Endothelial cell (in vitro differentiated cells): Measurements from ENCODE around the gene UGT1A5. TPM values are rescaled to one million over a fixed set of nuclear protein-coding genes. Genes with fewer than 3 reads are reported as not detected.

Experiments
- DNase-seq: peaks from one replicate; pipeline ENCODE4 v3.0.0; 2021; ENCODE audit warnings: low spot score
- H3K27ac Mint-ChIP-seq: one replicate; pipeline ENCODE4 v1.8.0; 2021; ENCODE audit warnings: mixed read lengths, inconsistent platforms; ENCODE audit not compliant: unreplicated experiment
- H3K27me3 Mint-ChIP-seq: one replicate; pipeline ENCODE4 v1.8.0; 2021; ENCODE audit warnings: mild to moderate bottlenecking, moderate library complexity, mixed read lengths, inconsistent platforms; ENCODE audit not compliant: unreplicated experiment
- H3K36me3 Mint-ChIP-seq: one replicate; pipeline ENCODE4 v1.8.0; 2021; ENCODE audit warnings: mild to moderate bottlenecking, low read depth, mixed read lengths, inconsistent platforms; ENCODE audit not compliant: unreplicated experiment
- H3K4me1 Mint-ChIP-seq: one replicate; pipeline ENCODE4 v1.8.0; 2021; ENCODE audit warnings: mild to moderate bottlenecking, mixed read lengths, inconsistent platforms; ENCODE audit not compliant: unreplicated experiment
- H3K4me3 Mint-ChIP-seq: one replicate; pipeline ENCODE4 v1.8.0; 2021; ENCODE audit warnings: mild to moderate bottlenecking, mixed read lengths, inconsistent platforms; ENCODE audit not compliant: unreplicated experiment
- H3K9me3 Mint-ChIP-seq: one replicate; pipeline ENCODE4 v1.8.0; 2021; ENCODE audit warnings: mixed read lengths, inconsistent platforms; ENCODE audit not compliant: unreplicated experiment
- total RNA-seq: library from RNA; stranded (reverse); fragmentation: NEBNext Ultra II Directional; extraction: Animal tissue kit (Norgen Biotek cat#: 25700); gene quantifications from one replicate; pipeline ENCODE4 v1.2.1, GENCODE V29; 2021; ENCODE audit not compliant: unreplicated experiment
- TF ChIP-seq, protein P1 (sequence below): fragments of 200-600 bp; sonication (generic); IDR thresholded peaks from one replicate; pipeline ENCODE4 v1.5.0; 2021; ENCODE audit warnings: antibody characterized with exemption; ENCODE audit not compliant: unreplicated experiment

The UGT1A5 gene
- total RNA-seq, 1 donor from 2014 or later = not detected

DNA sequence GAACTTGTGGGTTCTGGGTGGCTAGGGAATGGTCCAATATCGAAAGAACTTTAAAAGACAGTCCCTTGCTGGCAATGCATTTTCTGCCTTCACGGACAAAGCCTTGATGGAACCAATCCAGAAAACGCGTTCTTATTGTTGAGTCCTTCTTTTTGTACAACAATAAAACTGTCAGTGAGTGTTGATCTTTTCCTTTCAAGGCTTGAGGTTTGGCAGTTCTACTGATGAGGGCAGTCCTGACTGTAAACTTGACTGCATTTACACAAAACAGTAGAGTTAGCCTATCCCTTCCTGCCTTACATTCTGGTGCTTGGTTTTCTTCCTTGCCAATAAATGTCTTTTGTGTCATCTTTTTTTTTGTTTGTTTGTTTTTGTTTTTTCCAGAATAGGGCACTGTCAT lies 33.5 kb upstream of the UGT1A5 start:
- no peak overlapping the region for H3K4me3 Mint-ChIP-seq
- DNase-seq = no peak
- H3K27ac Mint-ChIP-seq = no peak overlapping the region
- no peaks in the 10 kb centered on the region for H3K4me1 Mint-ChIP-seq
- H3K9me3 Mint-ChIP-seq = no peaks in the 10 kb centered on the region
- no peaks in the 10 kb centered on the region for H3K36me3 Mint-ChIP-seq
- H3K27me3 Mint-ChIP-seq = no peaks in the 10 kb centered on the region
- TF ChIP-seq, protein P1, sequence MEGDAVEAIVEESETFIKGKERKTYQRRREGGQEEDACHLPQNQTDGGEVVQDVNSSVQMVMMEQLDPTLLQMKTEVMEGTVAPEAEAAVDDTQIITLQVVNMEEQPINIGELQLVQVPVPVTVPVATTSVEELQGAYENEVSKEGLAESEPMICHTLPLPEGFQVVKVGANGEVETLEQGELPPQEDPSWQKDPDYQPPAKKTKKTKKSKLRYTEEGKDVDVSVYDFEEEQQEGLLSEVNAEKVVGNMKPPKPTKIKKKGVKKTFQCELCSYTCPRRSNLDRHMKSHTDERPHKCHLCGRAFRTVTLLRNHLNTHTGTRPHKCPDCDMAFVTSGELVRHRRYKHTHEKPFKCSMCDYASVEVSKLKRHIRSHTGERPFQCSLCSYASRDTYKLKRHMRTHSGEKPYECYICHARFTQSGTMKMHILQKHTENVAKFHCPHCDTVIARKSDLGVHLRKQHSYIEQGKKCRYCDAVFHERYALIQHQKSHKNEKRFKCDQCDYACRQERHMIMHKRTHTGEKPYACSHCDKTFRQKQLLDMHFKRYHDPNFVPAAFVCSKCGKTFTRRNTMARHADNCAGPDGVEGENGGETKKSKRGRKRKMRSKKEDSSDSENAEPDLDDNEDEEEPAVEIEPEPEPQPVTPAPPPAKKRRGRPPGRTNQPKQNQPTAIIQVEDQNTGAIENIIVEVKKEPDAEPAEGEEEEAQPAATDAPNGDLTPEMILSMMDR = no peak

DNA sequence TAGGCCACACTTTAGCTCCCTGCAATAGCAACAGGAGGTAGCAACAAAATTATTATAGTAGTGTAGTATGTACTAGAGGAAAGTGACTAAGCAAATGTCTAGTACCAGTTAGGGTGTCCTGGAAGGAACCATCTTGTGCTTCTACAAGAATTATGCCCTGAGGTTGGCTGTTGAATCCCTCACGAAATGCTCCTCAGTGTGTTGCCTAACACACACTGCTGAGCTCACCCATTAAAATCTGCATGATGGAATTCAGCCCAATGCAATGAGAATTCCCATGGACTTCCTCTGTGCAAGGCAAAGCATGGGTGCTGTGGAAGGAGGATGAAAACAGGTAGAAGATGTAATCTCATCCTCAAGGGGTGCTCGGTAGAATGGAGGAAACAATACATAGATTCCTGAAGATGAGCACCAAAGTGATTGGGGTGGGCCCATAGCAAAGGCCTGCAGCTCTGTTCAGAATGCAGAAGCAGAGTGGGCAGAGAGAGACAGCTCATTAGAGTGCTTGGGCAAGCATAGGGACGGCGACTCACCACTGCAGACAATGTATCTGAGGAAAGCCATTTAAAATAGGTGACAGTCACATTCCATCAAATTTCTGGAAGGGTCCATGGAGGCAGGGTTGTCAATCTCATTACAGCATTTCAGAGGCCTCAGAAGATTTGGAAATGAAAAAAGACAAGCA lies 32.2 kb upstream of the UGT1A5 start:
- TF ChIP-seq, protein P1 = no peak
- H3K27ac Mint-ChIP-seq = no peak overlapping the region
- no peaks in the 10 kb centered on the region for H3K4me1 Mint-ChIP-seq
- no peak for DNase-seq
- no peaks in the 10 kb centered on the region for H3K36me3 Mint-ChIP-seq
- no peak overlapping the region for H3K4me3 Mint-ChIP-seq
- no peaks in the 10 kb centered on the region for H3K27me3 Mint-ChIP-seq
- no peaks in the 10 kb centered on the region for H3K9me3 Mint-ChIP-seq

DNA sequence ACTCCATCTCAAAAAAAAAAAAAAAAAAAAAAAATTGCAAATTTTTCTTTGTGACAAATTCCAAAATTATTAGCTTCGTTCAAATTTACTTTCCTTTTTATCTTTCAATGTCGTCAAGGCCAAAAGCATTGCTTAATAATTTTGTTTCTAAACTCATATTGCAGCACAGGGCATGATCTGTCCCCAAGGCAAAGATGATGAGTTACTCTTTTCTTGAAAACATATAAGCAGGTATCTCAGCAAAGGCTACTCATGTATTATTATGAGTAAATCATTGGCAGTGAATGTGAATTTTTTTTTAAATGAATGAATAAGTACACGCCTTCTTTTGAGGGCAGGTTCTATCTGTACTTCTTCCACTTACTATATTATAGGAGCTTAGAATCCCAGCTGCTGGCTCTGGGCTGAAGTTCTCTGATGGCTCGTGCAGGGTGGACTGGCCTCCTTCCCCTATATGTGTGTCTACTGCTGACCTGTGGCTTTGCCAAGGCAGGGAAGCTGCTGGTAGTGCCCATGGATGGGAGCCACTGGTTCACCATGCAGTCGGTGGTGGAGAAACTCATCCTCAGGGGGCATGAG lies 31.1 kb upstream of the UGT1A5 start, which contains the start of gene UGT1A7:
TSS of gene UGT1A7 (plus strand) at position 381 of the 579 bp plus-strand sequence. CDS start at position 418, 37 bp downstream.
- TF ChIP-seq, protein P1 = no peak
- H3K4me3 Mint-ChIP-seq = no peak within 1 kb of the TSS
- H3K9me3 Mint-ChIP-seq = no peaks in the 10 kb centered on the region
- H3K4me1 Mint-ChIP-seq = no peaks in the 10 kb centered on the region
- no peak for DNase-seq
- no peaks in the 10 kb centered on the region for H3K27me3 Mint-ChIP-seq
- no peak within 1 kb of the TSS for H3K27ac Mint-ChIP-seq
- no peaks in the 10 kb centered on the region for H3K36me3 Mint-ChIP-seq

DNA sequence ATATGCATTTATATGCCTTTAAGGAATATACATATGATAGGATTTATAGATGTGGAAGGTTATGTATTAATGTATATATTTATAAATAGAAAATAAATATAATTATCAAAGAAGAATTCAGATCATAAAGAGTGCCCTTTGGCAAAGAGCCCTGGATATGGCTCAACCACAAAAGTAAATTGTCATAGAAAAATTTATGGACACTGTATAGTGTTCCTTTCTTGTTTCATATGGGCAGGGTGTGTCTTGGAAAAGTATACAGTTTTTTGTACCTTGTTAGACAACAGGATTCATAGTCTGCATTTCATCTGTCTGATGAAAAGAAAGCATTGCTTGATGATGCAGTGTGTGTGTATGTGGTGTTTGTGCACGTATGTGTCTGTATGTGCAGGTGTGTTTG lies 28.1 kb upstream of the UGT1A5 start:
- Mint-ChIP-seq H3K27me3 (no peaks in the 10 kb centered on the region), H3K4me3 (no peak overlapping the region), H3K9me3 (no peaks in the 10 kb centered on the region), H3K27ac (no peak overlapping the region), H3K36me3 (no peaks in the 10 kb centered on the region), H3K4me1 (peaks cover 3% of the 10 kb centered on the region)
- TF ChIP-seq, protein P1 = no peak
- DNase-seq = no peak

DNA sequence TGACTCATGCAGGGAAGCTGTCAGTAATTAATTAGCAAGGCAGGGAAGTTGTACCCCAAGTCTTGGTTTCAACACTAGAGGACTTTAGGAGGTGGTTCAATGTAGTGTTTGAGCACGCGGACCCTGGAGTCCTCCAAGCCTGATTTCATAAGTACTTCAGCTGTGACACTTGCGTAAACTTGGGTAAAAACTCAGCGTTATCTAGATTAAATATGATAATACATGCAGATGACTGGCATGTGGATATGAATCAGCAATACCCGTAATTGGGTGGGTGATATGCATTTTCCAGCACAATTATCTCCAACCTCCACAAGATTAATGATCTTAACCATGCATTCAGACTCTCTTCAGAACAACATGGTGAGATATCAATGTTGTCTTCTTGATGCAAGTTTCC lies 25.8 kb upstream of the UGT1A5 start:
- Mint-ChIP-seq H3K4me1 (peaks cover 3% of the 10 kb centered on the region), H3K27ac (no peak overlapping the region)
- TF ChIP-seq, protein P1 = no peak

More for the DNA sequence above, 25.8 kb upstream of the UGT1A5 start:
- no peaks in the 10 kb centered on the region for H3K9me3 Mint-ChIP-seq
- no peaks in the 10 kb centered on the region for H3K36me3 Mint-ChIP-seq
- no peaks in the 10 kb centered on the region for H3K27me3 Mint-ChIP-seq
- DNase-seq = no peak
- no peak overlapping the region for H3K4me3 Mint-ChIP-seq
